HCT116 (cell line): ENCODE data around the gene ADNP. TPM values are rescaled to one million over a fixed set of nuclear protein-coding genes. Genes with fewer than 3 reads are reported as not detected.

Source experiments
- ATAC-seq: fragments of 200-7000 bp; cut with Tn5 transposase; 2 replicates; pipeline ENCODE4 v1.9.1; 2020; ENCODE audit warnings: mild to moderate bottlenecking, moderate library complexity
- BruUV-seq: library from RNA; stranded (reverse); fragments of 400-500 nt; replicated peaks from 2 replicates; lab custom pipeline; 2021; lab: Mats Ljungman, UMichigan
- CTCF ChIA-PET: fragments of 300-600 bp; sonication (Branson Sonifier 250); formaldehyde crosslinking; loops from one replicate; lab custom pipeline; 2021; ENCODE audit warnings: antibody characterized with exemption; lab: Charles Lee
- POLR2A ChIA-PET: fragments of 300-600, 350-600 bp; sonication (Branson Sonifier 250); formaldehyde crosslinking; loops from one replicate; lab custom pipeline; 2021; ENCODE audit warnings: antibody characterized with exemption; lab: Charles Lee
- RAD21 ChIA-PET, 2 experiments: fragments of 300-600 bp; sonication (Branson Sonifier 250); formaldehyde crosslinking; loops; one replicate each; lab custom pipeline; 2023; ENCODE audit warnings: low total read pairs in 2 of 2; ENCODE audit not compliant: uncharacterized antibody in 2 of 2, unreplicated experiment in 2 of 2, low non-redundant PET in 1 of 2; lab: Charles Lee
- DNase-seq: peaks from one replicate; pipeline ENCODE4 v3.0.0-alpha.2; 2010; ENCODE audit warnings: low read depth, low spot score
- H2AFZ ChIP-seq: fragments of 200-600 bp; shearing (Covaris generic), sonication (generic); 2 replicates; pipeline ENCODE4 v1.6.1; 2017; ENCODE audit warnings: low read depth, mixed run types, mixed read lengths, antibody characterized with exemption, low read length; ENCODE audit not compliant: poor library complexity, severe bottlenecking
- H3K27ac ChIP-seq: 2 replicates; pipeline ENCODE4 v1.5.1; 2012; ENCODE audit warnings: low read depth, low read length
- H3K27me3 ChIP-seq: fragments of 200-600 bp; sonication (generic); 2 replicates; pipeline ENCODE4 v1.6.1; 2016; ENCODE audit warnings: mixed run types, low read length, mixed read lengths; ENCODE audit not compliant: insufficient read depth
- H3K36me3 ChIP-seq, 2 experiments: fragments of 200-500 bp in 1 of 2; fragments of 200-600 bp in 1 of 2; sonication (Bioruptor generic) in 1 of 2; sonication (generic) in 1 of 2; 2 replicates each; pipeline versions ENCODE4 v1.5.1 to v1.6.1; 2014 to 2016; ENCODE audit warnings: low read length in 2 of 2, inconsistent platforms in 1 of 2, mixed read lengths in 1 of 2, mixed run types in 1 of 2; ENCODE audit not compliant: insufficient read depth in 2 of 2, control insufficient read depth in 1 of 2
- H3K4me1 ChIP-seq, 2 experiments: fragments of 200-600 bp in 1 of 2; sonication (generic) in 1 of 2; 2 replicates each; pipeline versions ENCODE4 v1.5.1 to v1.6.1; 2012 to 2017; ENCODE audit warnings: low read length in 2 of 2, inconsistent platforms in 1 of 2, mild to moderate bottlenecking in 1 of 2, mixed read lengths in 1 of 2, mixed run types in 1 of 2, moderate library complexity in 1 of 2; ENCODE audit not compliant: insufficient read depth in 2 of 2, control insufficient read depth in 1 of 2
- H3K4me2 ChIP-seq: fragments of 200-600 bp; sonication (generic); 2 replicates; pipeline ENCODE4 v1.6.1; 2017; ENCODE audit warnings: mixed run types, low read length, mixed read lengths
- H3K4me3 ChIP-seq, 2 experiments: fragments of 200-600 bp in 1 of 2; sonication (generic) in 1 of 2; replicated peaks in 1 of 2; 2 replicates each; pipeline ENCODE4 v1.5.1; 2011 to 2016; ENCODE audit warnings: low read length in 2 of 2, control low read depth in 1 of 2, low read depth in 1 of 2, mild to moderate bottlenecking in 1 of 2, mixed read lengths in 1 of 2, mixed run types in 1 of 2
- H3K79me2 ChIP-seq: fragments of 200-600 bp; sonication (generic); 2 replicates; pipeline ENCODE4 v1.6.1; 2017; ENCODE audit warnings: mild to moderate bottlenecking, mixed run types, low read length, moderate library complexity, mixed read lengths; ENCODE audit not compliant: insufficient read depth
- H3K9ac ChIP-seq: fragments of 200-600 bp; sonication (generic); 2 replicates; pipeline ENCODE4 v1.6.1; 2016; ENCODE audit warnings: low read length, mixed read lengths
- H3K9me2 ChIP-seq: fragments of 200-600 bp; sonication (generic), shearing (Covaris generic); 2 replicates; pipeline ENCODE4 v1.6.1; 2017; ENCODE audit warnings: mixed run types, mild to moderate bottlenecking, moderate library complexity; ENCODE audit not compliant: insufficient read depth
- H3K9me3 ChIP-seq, 2 experiments: fragments of 200-500 bp in 1 of 2; fragments of 200-600 bp in 1 of 2; sonication (Bioruptor generic) in 1 of 2; sonication (generic) in 1 of 2; 2 replicates each; pipeline ENCODE4 v1.6.1; 2014 to 2017; ENCODE audit warnings: low read length in 2 of 2, mixed read lengths in 2 of 2, inconsistent platforms in 1 of 2, low read depth in 1 of 2, mild to moderate bottlenecking in 1 of 2, mixed run types in 1 of 2, moderate library complexity in 1 of 2; ENCODE audit not compliant: control insufficient read depth in 1 of 2, insufficient read depth in 1 of 2
- H4K20me1 ChIP-seq: fragments of 200-600 bp; sonication (generic), shearing (Covaris generic); 2 replicates; pipeline ENCODE4 v1.6.1; 2017; ENCODE audit warnings: mixed run types, mild to moderate bottlenecking, moderate library complexity; ENCODE audit not compliant: insufficient read depth
- CBX3 ChIP-seq: IDR thresholded peaks from 2 replicates; pipeline ENCODE4 v1.6.1; 2012; ENCODE audit warnings: low read depth
- CEBPB ChIP-seq: IDR thresholded peaks from 2 replicates; pipeline ENCODE4 v1.6.1; 2012; ENCODE audit warnings: low read depth
- CTCF ChIP-seq, 3 experiments: fragments of 200-600 bp in 1 of 3; sonication (generic) in 1 of 3; IDR thresholded peaks in 2 of 3; conservative IDR thresholded peaks in 1 of 3; 2 replicates each; pipeline ENCODE4 v1.5.1; 2012 to 2017; ENCODE audit warnings: low read depth in 2 of 3, low read length in 2 of 3, antibody characterized with exemption in 1 of 3, borderline replicate concordance in 1 of 3, control low read depth in 1 of 3, mild to moderate bottlenecking in 1 of 3, mixed read lengths in 1 of 3, mixed run types in 1 of 3, moderate library complexity in 1 of 3; ENCODE audit not compliant: insufficient read depth in 1 of 3
- EGR1 ChIP-seq: IDR thresholded peaks from 2 replicates; pipeline ENCODE4 v1.6.1; 2012; ENCODE audit warnings: low read depth
- EZH2 ChIP-seq: fragments of 200-600 bp; sonication (generic); IDR thresholded peaks from 2 replicates; pipeline ENCODE4 v1.6.1; 2017; ENCODE audit warnings: antibody characterized with exemption, mixed run types
- FOSL1 ChIP-seq: IDR thresholded peaks from 2 replicates; pipeline ENCODE4 v1.6.1; 2012; ENCODE audit warnings: low read depth
- POLR2AphosphoS5 ChIP-seq: IDR thresholded peaks from 2 replicates; pipeline ENCODE4 v1.6.1; 2011; ENCODE audit warnings: mild to moderate bottlenecking, low read depth, low read length, moderate library complexity
- RAD21 ChIP-seq: IDR thresholded peaks from 2 replicates; pipeline ENCODE4 v1.6.1; 2012; ENCODE audit warnings: low read depth, mild to moderate bottlenecking
- REST ChIP-seq: IDR thresholded peaks from 2 replicates; pipeline ENCODE4 v1.6.1; 2012; ENCODE audit warnings: low read depth
- SIN3A ChIP-seq: IDR thresholded peaks from 2 replicates; pipeline ENCODE4 v1.6.1; 2012; ENCODE audit warnings: low read depth
- SRF ChIP-seq: IDR thresholded peaks from 2 replicates; pipeline ENCODE4 v1.6.1; 2012; ENCODE audit warnings: low read depth
- TCF7L2 ChIP-seq: IDR thresholded peaks from 2 replicates; pipeline ENCODE4 v1.7.0; 2011; ENCODE audit warnings: borderline replicate concordance, inconsistent platforms; ENCODE audit not compliant: insufficient read depth, insufficient read length; ENCODE audit errors: extremely low read depth
- YY1 ChIP-seq: IDR thresholded peaks from 2 replicates; pipeline ENCODE4 v1.6.1; 2011; ENCODE audit warnings: low read length, low read depth, moderate library complexity, mild to moderate bottlenecking; ENCODE audit not compliant: insufficient replicate concordance; ENCODE audit errors: extremely low read depth
- ZBTB33 ChIP-seq: IDR thresholded peaks from 2 replicates; pipeline ENCODE4 v1.6.1; 2011; ENCODE audit warnings: mild to moderate bottlenecking, low read length, moderate library complexity; ENCODE audit not compliant: insufficient replicate concordance; ENCODE audit errors: extremely low read depth
- ZFX ChIP-seq: fragments of 450-650 bp; IDR thresholded peaks from 2 replicates; pipeline ENCODE4 v1.6.1; 2017
- ZNF274 ChIP-seq: fragments of 200-500 bp; sonication (Bioruptor generic); IDR thresholded peaks from 2 replicates; pipeline ENCODE4 v1.6.1; 2014; ENCODE audit warnings: mild to moderate bottlenecking, low read depth, low read length, inconsistent platforms
- intact Hi-C: fragments of 100-400 bp; cut with micrococcal nuclease; formaldehyde crosslinking; loops from 2 replicates; pipeline ENCODE4 v1.10.0; 2022
- total RNA-seq: library from RNA; stranded (reverse); gene quantifications from one replicate; pipeline ENCODE4 v1.2.1, GENCODE V29; 2021; ENCODE audit not compliant: unreplicated experiment

The ADNP gene
- total RNA-seq, 1 experiment from 2014 or later: 85.9 TPM

- intact Hi-C loops: no loop called here
- RAD21 ChIA-PET: interaction anchor here in 1 of 2 experiments (0.6 kb wide), 1 partner anchor 68 kb away, joined by 3 read pairs; no protein-coding TSS in a partner anchor
Measured at GRCh38 chr20:50856475-50857041, 74.7 kb downstream of the ADNP start.

More at GRCh38 chr20:50856475-50857041, 74.7 kb downstream of the ADNP start:
- no peaks in the 10 kb centered on the region for H4K20me1 ChIP-seq
- CTCF ChIA-PET: interaction anchor here (0.7 kb wide), 1 partner anchor 63 kb away, joined by 5 read pairs; no protein-coding TSS in a partner anchor
- no peak overlapping the region for H2AFZ ChIP-seq
- H3K27ac ChIP-seq: peak overlapping the region; percentile 47; the same call in 1 of the 2 replicates
- POLR2A ChIA-PET: no interaction called here
- TF ChIP-seq ZNF274 (no peak), FOSL1 (no peak), SIN3A (no peak), POLR2AphosphoS5 (no peak), CBX3 (no peak), YY1 (no peak), REST (no peak), ZBTB33 (no peak), CEBPB (no peak), EGR1 (no peak), TCF7L2 (no peak), SRF (no peak), ZFX (no peak), RAD21 (no peak), EZH2 (no peak), CTCF (IDR thresholded peaks at IDR 0.05 in 2 of 3, conservative IDR thresholded peaks at IDR 0.05 in 1 of 3; ENCODE audit: borderline replicate concordance in 1 of 3, insufficient read depth in 1 of 3, low read depth in 2 of 3, low read length in 2 of 3) (no peak)
- H3K4me1 ChIP-seq: peaks cover 22 to 24% of the 10 kb centered on the region in 2 experiments
- H3K4me3 ChIP-seq: no peak overlapping the region
- peak; percentile 38 for ATAC-seq
- H3K27me3 ChIP-seq: no peaks in the 10 kb centered on the region
- no peaks in the 10 kb centered on the region for H3K9me2 ChIP-seq
- no peak overlapping the region for H3K9ac ChIP-seq
- peak overlapping the region; percentile 25 for H3K4me2 ChIP-seq
- H3K79me2 ChIP-seq: no peaks in the 10 kb centered on the region
- BruUV-seq: no TSS peak
- no peaks in the 10 kb centered on the region for H3K9me3 ChIP-seq
- H3K36me3 ChIP-seq: no peaks in the 10 kb centered on the region
- no peak for DNase-seq
